NCI-H2171 treated with DMSO at 0.1 percent for 48 hours (cell line): ENCODE data around the gene ZC3H18.

Source experiments
- DNase-seq: peaks from one replicate; lab custom pipeline; 2025; lab: John Stamatoyannopoulos, UW

Gene ZC3H18

DNA sequence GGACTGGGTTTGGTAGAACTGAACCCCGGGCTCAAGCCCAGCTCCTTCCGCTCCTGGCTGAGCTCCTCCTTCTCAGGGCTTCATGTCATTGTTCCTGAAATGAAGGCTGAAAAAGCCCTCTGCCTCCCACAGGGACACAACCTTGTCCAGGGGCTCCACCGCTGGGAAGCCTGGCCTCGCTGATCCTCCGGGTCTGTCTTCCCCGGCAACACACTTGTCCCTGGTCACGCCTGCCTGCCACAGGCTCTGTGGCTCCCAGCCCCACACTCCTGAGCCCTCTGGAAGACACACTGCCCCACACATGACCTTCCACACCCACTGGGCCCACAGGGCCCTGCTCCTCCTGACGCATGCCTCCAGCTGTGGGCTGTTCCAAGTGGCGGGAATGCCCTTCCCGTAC, 18.0 kb upstream of the ZC3H18 start:
- no peak for DNase-seq

GRCh38 chr16:88552815-88553214, 17.4 kb upstream of the ZC3H18 start:
- DNase-seq: no peak

GRCh38 chr16:88553739-88554138, 16.5 kb upstream of the ZC3H18 start:
- no peak for DNase-seq

- no peak for DNase-seq
Observed at GRCh38 chr16:88554711-88555264, 15.4 kb upstream of the ZC3H18 start.

DNA sequence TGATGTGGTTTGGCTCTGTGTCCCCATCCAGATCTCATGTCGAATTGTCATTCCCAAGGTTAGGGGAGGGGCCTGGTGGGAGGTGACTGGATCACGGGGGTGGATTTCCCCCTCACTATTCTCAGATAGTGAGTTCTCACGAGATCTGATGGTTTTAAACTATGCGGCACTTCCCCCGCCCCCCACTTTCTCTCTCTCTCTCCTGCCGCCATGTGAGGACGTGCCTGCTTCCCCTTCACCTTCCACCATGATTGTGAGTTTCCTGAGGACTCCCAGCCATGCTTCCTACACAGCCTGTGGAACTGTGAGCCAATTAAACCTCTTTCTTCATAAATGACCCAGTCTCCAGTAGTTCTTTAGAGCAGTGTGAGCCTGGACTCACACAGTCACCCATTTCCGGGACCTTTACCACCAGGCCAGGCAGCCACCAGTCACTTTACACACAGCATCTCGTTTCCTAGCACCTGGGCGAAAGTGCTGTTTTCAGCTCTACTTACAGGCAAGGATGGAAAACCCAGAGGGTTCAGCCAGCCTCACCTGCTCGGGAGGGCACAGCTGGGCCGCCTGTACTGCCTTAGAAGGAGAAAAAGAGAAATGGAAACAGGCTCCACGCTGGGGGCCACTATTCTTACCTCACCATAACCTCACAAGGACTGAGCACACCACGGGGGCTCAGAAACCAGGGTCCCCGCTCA, 13.8 kb upstream of the ZC3H18 start:
- no peak for DNase-seq

- DNase-seq: peak; percentile 63
Observed at GRCh38 chr16:88558457-88559442, 11.5 kb upstream of the ZC3H18 start.

GRCh38 chr16:88560714-88561484, 9.3 kb upstream of the ZC3H18 start:
- no peak for DNase-seq

DNA sequence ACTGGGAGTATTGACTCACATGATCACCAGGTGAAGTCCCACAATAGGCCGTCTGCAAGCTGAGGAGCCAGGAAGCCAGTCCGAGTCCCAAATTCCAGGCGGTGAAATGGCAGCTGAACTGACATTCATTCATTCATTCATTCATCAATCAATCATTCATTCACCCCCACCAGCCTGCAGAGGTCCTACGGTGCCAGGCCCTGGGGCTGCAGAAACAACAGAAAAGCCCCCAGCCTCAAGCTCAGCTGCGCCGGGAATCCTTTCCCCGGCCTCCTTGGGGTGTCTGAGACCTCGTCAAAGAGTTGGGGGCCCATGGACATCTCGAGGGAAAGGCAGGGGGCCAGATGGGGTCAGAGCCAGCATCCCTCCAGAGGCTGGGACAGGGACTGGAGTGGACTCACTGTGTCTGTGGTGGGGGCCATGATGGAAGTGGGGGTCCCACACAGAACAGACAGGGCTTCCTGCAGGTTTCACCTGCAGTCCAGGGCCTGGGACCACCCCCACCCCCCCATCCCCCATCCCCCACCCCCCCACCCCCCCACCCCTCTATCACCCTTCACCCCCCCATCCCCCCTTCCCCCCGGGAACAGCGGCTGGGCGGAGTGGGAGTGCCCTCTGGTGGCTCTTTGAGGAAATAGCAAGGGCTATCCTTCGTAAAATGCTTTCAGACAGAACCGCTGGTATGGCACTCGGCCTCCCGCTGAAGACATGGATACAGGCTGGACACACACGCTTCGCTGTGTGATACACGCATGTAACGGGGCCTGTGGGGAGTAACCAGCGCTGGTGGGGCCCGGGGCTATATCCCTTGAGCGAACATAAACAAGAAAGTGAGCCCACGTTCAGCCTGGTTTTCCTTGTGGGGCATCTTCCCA, 8.5 kb upstream of the ZC3H18 start:
- DNase-seq: peak; percentile 26

DNA sequence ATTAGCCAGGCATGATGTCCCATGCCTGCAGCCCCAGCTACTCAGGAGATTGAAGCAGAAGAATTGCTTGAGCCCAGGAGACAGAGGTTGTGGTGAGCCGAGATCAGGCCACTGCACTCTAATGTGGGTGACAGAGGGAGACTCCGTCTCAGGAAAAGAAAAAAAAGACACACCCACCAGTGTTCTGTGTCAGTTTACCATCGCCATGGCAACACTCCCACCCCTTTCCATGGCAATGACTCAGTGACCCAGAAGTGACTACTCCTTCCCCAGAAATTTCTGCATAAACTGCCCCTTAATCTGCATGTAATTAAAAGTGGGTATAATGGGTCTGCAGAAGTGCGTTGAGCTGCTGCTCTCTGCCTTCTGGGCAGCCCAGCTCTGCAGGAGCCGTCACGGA, 4.0 kb upstream of the ZC3H18 start:
- no peak for DNase-seq

GRCh38 chr16:88568710-88569613, 1.2 kb upstream of the ZC3H18 start:
- no peak for DNase-seq

DNA sequence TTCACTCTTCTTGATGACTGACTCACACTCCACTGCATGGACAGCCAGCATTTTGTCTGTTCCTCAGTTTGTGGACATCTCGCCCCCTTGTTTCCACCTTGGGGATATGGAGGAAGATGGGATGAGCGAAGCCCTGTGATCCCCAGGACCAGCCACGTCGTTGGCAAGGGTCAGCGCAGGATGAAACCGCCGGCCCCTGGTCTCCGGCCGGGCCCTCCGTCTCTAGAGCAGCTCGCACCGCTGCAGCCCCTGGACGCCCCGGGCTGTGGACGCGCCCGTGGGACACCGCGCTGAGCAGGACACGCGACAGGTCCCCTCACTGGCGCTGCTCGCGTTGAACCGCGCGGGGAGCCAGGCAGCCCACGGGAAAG, 604 bp upstream of the ZC3H18 start:
- no peak for DNase-seq

DNA sequence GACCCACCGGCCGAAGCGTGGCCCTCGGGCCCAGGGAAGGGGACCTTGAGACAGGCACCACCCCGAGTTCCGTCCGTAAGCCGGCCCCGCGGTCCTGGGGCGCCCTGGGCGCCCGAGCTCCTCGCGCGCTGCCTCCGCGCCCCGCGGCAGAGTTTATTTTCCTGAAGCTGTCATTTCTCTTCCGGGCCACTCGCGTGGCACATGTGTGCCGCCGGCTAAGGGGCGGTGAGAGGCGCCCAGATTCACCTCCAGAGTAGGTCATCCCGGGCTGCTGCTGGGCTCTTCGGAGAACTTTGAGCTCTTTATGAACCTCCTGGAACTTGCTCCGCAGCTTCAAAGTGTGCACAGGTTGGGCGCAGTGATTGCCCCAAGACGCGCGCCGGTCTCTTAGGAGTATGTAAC, 489 bp downstream of the ZC3H18 start:
- no peak for DNase-seq

GRCh38 chr16:88575251-88575650, 5.0 kb downstream of the ZC3H18 start:
- no peak for DNase-seq

DNA sequence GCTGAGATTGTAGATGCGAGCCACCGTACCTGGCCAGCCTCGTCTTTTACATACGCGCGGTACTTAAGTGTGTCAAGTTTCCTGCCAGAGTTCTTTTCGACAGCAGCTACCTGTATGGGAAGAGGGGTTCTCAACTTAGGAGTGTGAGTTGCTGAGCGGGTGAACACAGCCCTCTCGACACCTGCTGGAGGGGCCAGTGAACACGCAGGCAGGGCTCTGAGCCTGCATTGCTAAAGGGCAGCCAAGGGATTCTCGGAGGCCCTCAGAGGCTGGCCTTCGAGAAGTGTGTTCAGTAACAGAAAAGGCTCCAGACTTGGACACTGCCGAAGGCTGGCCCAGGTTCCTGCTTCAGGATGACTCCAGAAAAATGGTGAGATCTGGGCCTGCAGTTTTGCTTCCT, 6.1 kb downstream of the ZC3H18 start:
- DNase-seq: no peak

- no peak for DNase-seq
Observed at GRCh38 chr16:88577166-88577565, 7.0 kb downstream of the ZC3H18 start.

GRCh38 chr16:88578446-88579313, 8.5 kb downstream of the ZC3H18 start:
- no peak for DNase-seq

- DNase-seq: no peak
Observed at GRCh38 chr16:88580371-88580770, 10.2 kb downstream of the ZC3H18 start.

- DNase-seq: no peak
Observed at GRCh38 chr16:88581033-88581432, 10.8 kb downstream of the ZC3H18 start.

DNA sequence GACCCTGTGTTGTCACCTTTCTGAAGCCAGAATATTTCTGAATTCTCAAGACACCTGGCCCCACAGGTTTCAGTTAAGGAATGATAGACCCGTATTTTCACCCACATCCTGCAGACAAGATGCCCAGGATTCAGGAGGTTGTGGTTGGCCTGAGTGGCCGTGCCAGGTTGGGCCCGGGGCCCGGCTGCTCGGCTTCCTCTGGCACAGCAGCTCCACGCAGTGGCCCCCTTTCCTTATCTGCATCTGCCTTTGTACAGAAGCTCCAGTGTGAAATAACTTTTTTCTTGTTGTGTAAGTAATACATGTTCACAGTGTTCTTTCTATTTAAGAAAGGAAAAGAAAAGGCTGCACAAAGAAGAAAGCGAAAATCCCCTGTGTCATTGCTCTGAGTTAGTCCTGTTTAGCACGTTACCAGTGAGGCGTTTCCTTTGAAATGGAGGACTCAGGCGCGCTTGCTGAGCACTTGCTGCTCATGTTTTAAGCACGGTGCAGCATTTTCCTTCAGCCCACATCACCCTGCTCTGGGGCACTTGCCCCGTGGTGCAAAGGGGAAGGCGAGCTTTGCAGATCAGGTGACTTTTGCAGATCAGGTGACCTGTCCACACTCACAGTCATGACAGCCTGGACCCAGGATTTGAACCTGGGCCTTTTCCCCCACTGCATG, 12.8 kb downstream of the ZC3H18 start:
- no peak for DNase-seq
